ENCODE data around the gene AFAP1L2. TPM values are rescaled to one million over a fixed set of nuclear protein-coding genes. Genes with fewer than 3 reads are reported as not detected.
"Not testable (repeated sequence)": the region's sequence is repeated elsewhere in the genome, so short reads cannot be mapped to it uniquely, and the experiment has no call there.

The AFAP1L2 gene
- total RNA-seq, 1 donor from 2014 or later: 6.4 TPM

DNA sequence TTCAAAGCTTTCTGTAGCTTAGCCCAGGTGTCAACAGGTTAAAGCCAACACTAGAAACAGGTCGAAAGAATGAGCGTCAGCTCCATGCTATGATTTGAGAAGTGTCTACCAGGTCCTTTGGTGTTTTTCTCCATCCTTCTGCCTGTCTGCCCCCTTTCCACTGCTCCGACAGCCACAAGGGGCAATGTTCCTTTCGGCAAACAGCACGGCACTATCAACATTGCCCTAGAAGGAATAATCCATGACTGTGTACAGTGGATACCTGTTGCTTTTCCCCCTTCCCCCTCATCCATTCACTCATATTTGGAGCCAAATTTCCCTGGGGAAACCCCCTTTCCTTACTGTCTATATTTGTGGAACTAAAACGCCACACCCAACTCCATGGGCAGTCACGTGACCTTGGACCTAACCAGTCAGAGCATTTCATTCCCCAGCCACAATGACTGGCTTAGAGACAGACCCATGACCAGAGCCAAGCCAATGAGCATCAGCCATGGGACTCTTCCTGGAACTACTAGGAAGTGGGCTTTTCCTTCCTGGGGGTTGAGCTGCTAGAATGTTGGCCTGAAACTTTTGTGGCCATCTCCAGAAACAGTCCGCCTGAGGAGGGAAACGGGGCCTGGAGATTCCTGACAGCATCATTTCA, 51.5 kb downstream of the AFAP1L2 start:
- no peak for DNase-seq (ENCODE audit: extremely low spot score, unreplicated experiment)
- Mint-ChIP-seq H3K27ac (no peak overlapping the region), H3K4me3 (no peak overlapping the region), H3K36me3 (no peaks in the 10 kb centered on the region), H3K27me3 (no peaks in the 10 kb centered on the region), H3K9me3 (no peaks in the 10 kb centered on the region), H3K4me1 (ENCODE audit: unreplicated experiment) (peaks cover 26% of the 10 kb centered on the region)
- TF ChIP-seq, protein P1, sequence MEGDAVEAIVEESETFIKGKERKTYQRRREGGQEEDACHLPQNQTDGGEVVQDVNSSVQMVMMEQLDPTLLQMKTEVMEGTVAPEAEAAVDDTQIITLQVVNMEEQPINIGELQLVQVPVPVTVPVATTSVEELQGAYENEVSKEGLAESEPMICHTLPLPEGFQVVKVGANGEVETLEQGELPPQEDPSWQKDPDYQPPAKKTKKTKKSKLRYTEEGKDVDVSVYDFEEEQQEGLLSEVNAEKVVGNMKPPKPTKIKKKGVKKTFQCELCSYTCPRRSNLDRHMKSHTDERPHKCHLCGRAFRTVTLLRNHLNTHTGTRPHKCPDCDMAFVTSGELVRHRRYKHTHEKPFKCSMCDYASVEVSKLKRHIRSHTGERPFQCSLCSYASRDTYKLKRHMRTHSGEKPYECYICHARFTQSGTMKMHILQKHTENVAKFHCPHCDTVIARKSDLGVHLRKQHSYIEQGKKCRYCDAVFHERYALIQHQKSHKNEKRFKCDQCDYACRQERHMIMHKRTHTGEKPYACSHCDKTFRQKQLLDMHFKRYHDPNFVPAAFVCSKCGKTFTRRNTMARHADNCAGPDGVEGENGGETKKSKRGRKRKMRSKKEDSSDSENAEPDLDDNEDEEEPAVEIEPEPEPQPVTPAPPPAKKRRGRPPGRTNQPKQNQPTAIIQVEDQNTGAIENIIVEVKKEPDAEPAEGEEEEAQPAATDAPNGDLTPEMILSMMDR (conservative IDR thresholded peaks at IDR 0.05): no peak

DNA sequence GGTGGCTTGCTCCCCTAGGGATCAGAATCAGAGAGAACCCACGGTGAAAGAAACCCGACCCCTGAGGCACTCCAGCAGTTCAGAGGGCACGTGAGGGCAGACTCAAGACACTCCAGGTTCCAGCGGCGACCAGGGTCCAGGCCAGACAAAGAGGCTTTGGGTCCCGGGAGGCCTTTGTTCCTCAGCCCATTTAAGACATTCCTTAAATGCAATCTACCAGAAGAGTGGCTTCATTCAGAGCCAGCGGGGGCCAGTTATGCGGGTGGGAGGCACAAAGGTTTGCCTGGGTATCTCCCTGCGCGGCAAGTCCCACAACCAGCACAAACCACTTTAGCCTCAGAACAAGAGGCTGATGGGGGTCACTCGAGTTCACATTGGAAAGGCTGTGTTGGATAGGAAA, 53.6 kb downstream of the AFAP1L2 start:
- TF ChIP-seq, protein P1 (conservative IDR thresholded peaks at IDR 0.05): no peak
- Mint-ChIP-seq H3K4me1 (ENCODE audit: unreplicated experiment) (peaks cover 29% of the 10 kb centered on the region), H3K9me3 (no peaks in the 10 kb centered on the region), H3K27me3 (no peaks in the 10 kb centered on the region), H3K27ac (no peak overlapping the region), H3K4me3 (no peak overlapping the region), H3K36me3 (no peaks in the 10 kb centered on the region)
- no peak for DNase-seq (ENCODE audit: extremely low spot score, unreplicated experiment)

DNA sequence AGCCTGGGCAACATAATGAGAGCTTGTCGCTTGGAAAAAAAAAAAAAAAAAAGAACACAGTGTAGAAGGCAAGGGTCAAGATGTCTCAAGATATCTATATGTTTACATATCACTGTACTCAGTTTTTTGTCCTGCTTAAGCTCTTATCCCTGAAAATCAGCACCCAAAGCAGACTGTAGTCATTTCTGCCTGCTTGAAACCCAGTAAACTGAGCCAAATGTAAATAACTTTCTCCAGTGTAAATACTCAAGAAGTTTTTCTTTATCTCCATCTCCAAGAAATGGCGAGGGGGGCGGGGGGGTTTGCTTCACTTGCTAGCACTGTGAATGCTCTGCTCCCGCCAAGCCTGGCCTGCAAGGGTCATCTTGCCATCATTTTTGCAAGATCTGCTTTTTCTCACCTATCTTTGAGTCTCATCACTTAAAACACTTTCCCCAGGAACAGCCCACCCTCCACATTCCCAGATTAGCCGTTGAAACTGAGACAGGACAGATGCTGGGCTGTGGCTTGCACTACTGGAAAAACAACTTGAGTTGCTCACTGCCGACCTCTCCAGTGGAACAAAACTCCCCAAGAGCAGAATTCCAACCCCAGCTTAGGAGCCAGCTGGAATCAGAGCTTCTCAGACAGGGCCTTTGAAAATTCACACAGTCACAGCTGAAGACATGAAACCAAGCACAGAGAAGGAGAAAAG, 54.6 kb downstream of the AFAP1L2 start:
- H3K27ac Mint-ChIP-seq: peak overlapping the region; percentile 9
- H3K4me3 Mint-ChIP-seq: peak overlapping the region; percentile 4
- TF ChIP-seq, protein P1 (conservative IDR thresholded peaks at IDR 0.05): no peak
- no peaks in the 10 kb centered on the region for H3K9me3 Mint-ChIP-seq
- no peaks in the 10 kb centered on the region for H3K27me3 Mint-ChIP-seq
- peaks cover 29% of the 10 kb centered on the region for H3K4me1 Mint-ChIP-seq (ENCODE audit: unreplicated experiment)
- H3K36me3 Mint-ChIP-seq: no peaks in the 10 kb centered on the region
- no peak for DNase-seq (ENCODE audit: extremely low spot score, unreplicated experiment)

DNA sequence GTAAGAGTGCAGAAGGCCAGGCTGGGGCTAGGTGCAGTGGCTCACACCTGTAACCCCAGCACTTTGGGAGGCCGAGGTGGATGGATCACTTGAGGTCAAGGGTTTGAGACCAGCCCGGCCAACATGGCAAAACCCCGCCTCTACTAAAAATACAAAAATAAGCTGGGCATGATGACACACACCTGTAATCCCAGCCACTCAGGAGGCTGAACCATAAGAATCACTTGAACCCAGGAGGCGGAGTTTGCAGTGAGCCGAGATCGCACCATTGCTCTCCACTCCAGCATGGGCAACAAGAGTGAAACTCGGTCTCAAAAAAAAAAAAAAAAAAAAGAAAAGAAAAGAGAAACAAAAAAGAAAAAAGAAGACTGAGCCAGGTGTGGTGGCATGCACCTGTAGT, 55.2 kb downstream of the AFAP1L2 start:
- not testable (repeated sequence) for H3K27ac Mint-ChIP-seq; H3K27me3 Mint-ChIP-seq; DNase-seq (ENCODE audit: extremely low spot score, unreplicated experiment); H3K4me3 Mint-ChIP-seq; H3K9me3 Mint-ChIP-seq; H3K36me3 Mint-ChIP-seq
- peaks cover 33% of the 10 kb centered on the region for H3K4me1 Mint-ChIP-seq (ENCODE audit: unreplicated experiment)

DNA sequence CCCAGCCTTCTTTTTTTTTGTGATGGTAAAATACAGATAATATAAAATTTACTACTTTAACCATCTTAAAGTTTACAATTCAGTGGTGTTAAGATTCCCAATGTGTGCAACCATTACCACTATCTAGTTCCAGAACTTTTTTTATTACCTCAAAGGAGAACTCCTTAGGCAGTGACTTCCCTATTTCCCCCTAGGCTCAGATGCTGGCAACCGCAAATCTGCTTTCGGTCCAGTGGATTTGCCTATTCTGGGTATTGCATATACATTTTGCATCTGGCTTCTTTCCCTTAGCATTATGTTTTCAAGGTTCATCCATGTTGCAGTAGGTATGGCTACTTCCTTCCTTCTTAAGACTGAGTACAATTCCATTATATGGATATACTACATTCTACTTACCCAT, 56.5 kb downstream of the AFAP1L2 start:
- TF ChIP-seq, protein P1 (conservative IDR thresholded peaks at IDR 0.05): no peak
- H3K27ac Mint-ChIP-seq: no peak overlapping the region

DNA sequence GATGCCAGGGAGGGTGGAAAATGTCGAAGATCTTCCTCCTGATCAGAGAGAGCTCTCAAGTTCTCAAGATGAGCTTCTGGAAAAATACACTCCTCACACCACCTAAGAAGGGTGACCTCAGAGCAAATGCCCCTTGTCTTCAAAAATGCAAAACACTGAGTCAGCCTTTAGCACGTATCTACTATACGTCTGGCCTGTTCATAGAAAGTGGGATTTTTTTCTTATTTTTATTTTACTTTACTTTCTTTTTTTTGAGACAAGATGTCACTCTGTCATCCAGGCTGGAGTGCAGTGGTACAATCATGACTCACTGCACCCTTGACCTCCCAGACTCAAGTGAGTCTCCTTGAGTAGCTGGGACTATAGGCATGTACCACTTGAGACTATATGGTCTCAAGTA, 57.1 kb downstream of the AFAP1L2 start:
- Mint-ChIP-seq H3K4me3 (no peak overlapping the region), H3K4me1 (ENCODE audit: unreplicated experiment) (peaks cover 46% of the 10 kb centered on the region), H3K36me3 (no peaks in the 10 kb centered on the region), H3K27ac (no peak overlapping the region), H3K9me3 (no peaks in the 10 kb centered on the region), H3K27me3 (peaks cover 2% of the 10 kb centered on the region)
- TF ChIP-seq, protein P1 (conservative IDR thresholded peaks at IDR 0.05): no peak
- DNase-seq (ENCODE audit: extremely low spot score, unreplicated experiment): no peak

More for the DNA sequence above, 56.5 kb downstream of the AFAP1L2 start:
- H3K36me3 Mint-ChIP-seq: no peaks in the 10 kb centered on the region
- DNase-seq (ENCODE audit: extremely low spot score, unreplicated experiment): no peak
- H3K9me3 Mint-ChIP-seq: no peaks in the 10 kb centered on the region
- peaks cover 2% of the 10 kb centered on the region for H3K27me3 Mint-ChIP-seq
- peaks cover 43% of the 10 kb centered on the region for H3K4me1 Mint-ChIP-seq (ENCODE audit: unreplicated experiment)
- H3K4me3 Mint-ChIP-seq: no peak overlapping the region
